CD14-positive monocyte (primary cell): Measurements from ENCODE around the gene CACNB4. TPM values are rescaled to one million over a fixed set of nuclear protein-coding genes. Genes with fewer than 3 reads are reported as not detected.

Experiments used
- DNase-seq, 3 donors: peaks; one replicate each; pipeline ENCODE4 v3.0.0-alpha.2; 2011 to 2022
- H2AFZ ChIP-seq: 2 replicates; pipeline ENCODE4 v1.6.0; 2012; ENCODE audit warnings: mild to moderate bottlenecking, low read depth, low read length, inconsistent platforms; ENCODE audit not compliant: insufficient read depth, poor library complexity, severe bottlenecking
- H3K27ac ChIP-seq, 2 donors: 1 replicate in 1 of 2; 2 replicates in 1 of 2; pipeline ENCODE4 v1.5.1; 2012 to 2013; ENCODE audit warnings: low read length in 2 of 2, control low read depth in 1 of 2, inconsistent platforms in 1 of 2, low read depth in 1 of 2, mild to moderate bottlenecking in 1 of 2
- H3K27me3 ChIP-seq, 2 donors: one replicate each; pipeline versions ENCODE4 v1.6.0 to v1.6.1; 2011 to 2013; ENCODE audit warnings: low read length in 2 of 2; ENCODE audit not compliant: control insufficient read depth in 2 of 2, insufficient read depth in 2 of 2
- H3K36me3 ChIP-seq, 2 donors: replicated peaks in 1 of 2; 1 replicate in 1 of 2; 2 replicates in 1 of 2; pipeline versions ENCODE4 v1.5.1 to v1.6.1; 2012 to 2013; ENCODE audit warnings: low read length in 2 of 2, control low read depth in 1 of 2, inconsistent platforms in 1 of 2, mild to moderate bottlenecking in 1 of 2; ENCODE audit not compliant: insufficient read depth in 2 of 2, control insufficient read depth in 1 of 2
- H3K4me1 ChIP-seq, 2 donors: 1 replicate in 1 of 2; 2 replicates in 1 of 2; pipeline versions ENCODE4 v1.5.1 to v1.6.1; 2012 to 2013; ENCODE audit warnings: low read length in 2 of 2, control low read depth in 1 of 2, inconsistent platforms in 1 of 2, mild to moderate bottlenecking in 1 of 2, moderate library complexity in 1 of 2; ENCODE audit not compliant: insufficient read depth in 2 of 2, control insufficient read depth in 1 of 2
- H3K4me2 ChIP-seq: replicated peaks from 2 replicates; pipeline ENCODE3; 2012; ENCODE audit warnings: low read length, moderate library complexity, mild to moderate bottlenecking; ENCODE audit not compliant: poor library complexity, severe bottlenecking; ENCODE audit errors: extremely low read depth
- H3K4me3 ChIP-seq, 3 experiments: fragments of 200-600 bp in 1 of 3; sonication (generic) in 1 of 3; replicated peaks in 1 of 3; 1 replicate in 2 of 3; 2 replicates in 1 of 3; pipeline ENCODE4 v1.5.1; 2011 to 2013; ENCODE audit warnings: low read length in 3 of 3, mild to moderate bottlenecking in 3 of 3, control low read depth in 2 of 3, low read depth in 2 of 3, inconsistent platforms in 1 of 3, moderate library complexity in 1 of 3
- H3K79me2 ChIP-seq: 2 replicates; pipeline ENCODE4 v1.6.0; 2012; ENCODE audit warnings: mild to moderate bottlenecking, control low read depth, inconsistent platforms, low read length, moderate library complexity; ENCODE audit not compliant: insufficient read depth
- H3K9ac ChIP-seq: 2 replicates; pipeline ENCODE4 v1.6.0; 2017; ENCODE audit warnings: low read length, mild to moderate bottlenecking; ENCODE audit not compliant: insufficient read depth, poor library complexity, severe bottlenecking
- H3K9me3 ChIP-seq, 2 donors: replicated peaks in 1 of 2; 1 replicate in 1 of 2; 2 replicates in 1 of 2; pipeline versions ENCODE4 v1.5.1 to v1.6.1; 2012 to 2013; ENCODE audit warnings: low read length in 2 of 2, control low read depth in 1 of 2; ENCODE audit not compliant: control insufficient read depth in 1 of 2, insufficient read depth in 1 of 2
- H4K20me1 ChIP-seq: 2 replicates; pipeline ENCODE4 v1.6.0; 2012; ENCODE audit warnings: mild to moderate bottlenecking, low read length, control low read depth, moderate library complexity; ENCODE audit not compliant: insufficient read depth
- H3K27ac Mint-ChIP-seq, 7 donors: one replicate each; pipeline ENCODE4 v1.8.0; 2020; ENCODE audit warnings: mild to moderate bottlenecking in 7 of 7, mixed read lengths in 7 of 7, moderate library complexity in 6 of 7, inconsistent platforms in 2 of 7
- H3K27me3 Mint-ChIP-seq, 3 donors: one replicate each; pipeline ENCODE4 v1.8.0; 2021 to 2022; ENCODE audit warnings: low read depth in 3 of 3, mild to moderate bottlenecking in 3 of 3, mixed read lengths in 3 of 3, moderate library complexity in 3 of 3, inconsistent platforms in 1 of 3
- H3K36me3 Mint-ChIP-seq, 2 donors: one replicate each; pipeline ENCODE4 v1.8.0; 2020; ENCODE audit warnings: mixed read lengths in 2 of 2, inconsistent platforms in 1 of 2, mild to moderate bottlenecking in 1 of 2
- H3K4me1 Mint-ChIP-seq: one replicate; pipeline ENCODE4 v1.8.0; 2020; ENCODE audit warnings: mild to moderate bottlenecking, mixed read lengths
- H3K4me3 Mint-ChIP-seq, 2 donors: one replicate each; pipeline ENCODE4 v1.8.0; 2020; ENCODE audit warnings: mild to moderate bottlenecking in 2 of 2, mixed read lengths in 2 of 2, moderate library complexity in 1 of 2
- H3K9me3 Mint-ChIP-seq, 7 donors: one replicate each; pipeline ENCODE4 v1.8.0; 2020 to 2022; ENCODE audit warnings: mixed read lengths in 7 of 7, mild to moderate bottlenecking in 6 of 7, moderate library complexity in 6 of 7, inconsistent platforms in 2 of 7
- WGBS: methylation state at CpG from one replicate; pipeline ENCODE4 v1.1.5; 2013; ENCODE audit warnings: missing lambda C conversion rate; ENCODE audit not compliant: insufficient coverage; 5-methylcytosine and 5-hydroxymethylcytosine counted together
- intact Hi-C, 2 donors: fragments of 100-400 bp; cut with micrococcal nuclease; formaldehyde crosslinking; loops; one replicate each; pipeline versions ENCODE4 v1.15.0 to v1.15.1; 2023
- polyA plus RNA-seq, 3 donors: library from polyadenylated mRNA; depleted of rRNA in 1 of 3; unstranded in 2 of 3; stranded (reverse) in 1 of 3; fragments of 300-500 nt in 2 of 3; fragments of >200 nt in 1 of 3; fragmentation: Illumina TruSeq in 2 of 3; gene quantifications; 1 replicate in 2 of 3; 2 replicates in 1 of 3; pipeline ENCODE4 v1.2.3, GENCODE V29; 2012 to 2021
- TF ChIP-seq, protein P1 (sequence below): fragments of 200-600 bp; IDR thresholded peaks from one replicate; pipeline ENCODE4 v1.8.0; 2022; ENCODE audit warnings: antibody characterized with exemption, mild to moderate bottlenecking

CACNB4 gene
- polyA plus RNA-seq, 3 donors: 0.44 to 1.9 (median 1.1) TPM

DNA sequence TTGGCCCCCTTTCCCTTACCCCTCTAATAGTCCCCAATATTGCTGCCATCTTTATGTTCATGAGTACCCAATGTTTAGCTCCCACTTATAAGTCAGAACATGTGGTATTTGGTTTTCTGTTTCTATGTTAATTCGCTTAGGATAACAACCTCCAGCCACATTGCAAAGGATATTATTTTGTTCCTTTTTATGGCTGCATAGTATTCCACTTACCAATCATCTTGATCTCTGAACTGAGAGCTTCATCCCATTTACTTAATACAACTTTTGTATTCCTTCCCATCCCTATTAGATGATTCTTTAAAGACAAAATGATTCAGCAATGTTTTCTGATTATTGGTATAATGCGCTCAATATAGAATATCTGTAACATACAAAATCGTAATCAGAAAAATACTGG is 307.3 kb downstream of the CACNB4 start:
- no peak overlapping the region for H2AFZ ChIP-seq
- peaks cover 29 to 36% of the 10 kb centered on the region in 2 donors for H3K36me3 Mint-ChIP-seq
- peaks cover 8 to 63% of the 10 kb centered on the region in 2 donors for H3K36me3 ChIP-seq
- no peaks in the 10 kb centered on the region for H3K27me3 ChIP-seq
- H4K20me1 ChIP-seq: no peaks in the 10 kb centered on the region
- no peaks in the 10 kb centered on the region for H3K4me1 ChIP-seq
- WGBS: no CpG with 5 or more reads among the region's 3 CpGs
- H3K27ac Mint-ChIP-seq: no peak overlapping the region
- no peak overlapping the region for H3K9ac ChIP-seq
- H3K9me3 Mint-ChIP-seq: peaks cover 0 to 3% (median 0%) of the 10 kb centered on the region in 7 donors
- H3K4me2 ChIP-seq: no peak overlapping the region
- H3K4me3 Mint-ChIP-seq: no peak overlapping the region
- no peaks in the 10 kb centered on the region for H3K79me2 ChIP-seq
- H3K4me1 Mint-ChIP-seq: no peaks in the 10 kb centered on the region
- H3K27ac ChIP-seq: no peak overlapping the region
- peaks cover 0 to 2% (median 0%) of the 10 kb centered on the region in 3 donors for H3K27me3 Mint-ChIP-seq
- TF ChIP-seq, protein P1, sequence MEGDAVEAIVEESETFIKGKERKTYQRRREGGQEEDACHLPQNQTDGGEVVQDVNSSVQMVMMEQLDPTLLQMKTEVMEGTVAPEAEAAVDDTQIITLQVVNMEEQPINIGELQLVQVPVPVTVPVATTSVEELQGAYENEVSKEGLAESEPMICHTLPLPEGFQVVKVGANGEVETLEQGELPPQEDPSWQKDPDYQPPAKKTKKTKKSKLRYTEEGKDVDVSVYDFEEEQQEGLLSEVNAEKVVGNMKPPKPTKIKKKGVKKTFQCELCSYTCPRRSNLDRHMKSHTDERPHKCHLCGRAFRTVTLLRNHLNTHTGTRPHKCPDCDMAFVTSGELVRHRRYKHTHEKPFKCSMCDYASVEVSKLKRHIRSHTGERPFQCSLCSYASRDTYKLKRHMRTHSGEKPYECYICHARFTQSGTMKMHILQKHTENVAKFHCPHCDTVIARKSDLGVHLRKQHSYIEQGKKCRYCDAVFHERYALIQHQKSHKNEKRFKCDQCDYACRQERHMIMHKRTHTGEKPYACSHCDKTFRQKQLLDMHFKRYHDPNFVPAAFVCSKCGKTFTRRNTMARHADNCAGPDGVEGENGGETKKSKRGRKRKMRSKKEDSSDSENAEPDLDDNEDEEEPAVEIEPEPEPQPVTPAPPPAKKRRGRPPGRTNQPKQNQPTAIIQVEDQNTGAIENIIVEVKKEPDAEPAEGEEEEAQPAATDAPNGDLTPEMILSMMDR: no peak
- no peaks in the 10 kb centered on the region for H3K9me3 ChIP-seq
- intact Hi-C loops: no loop called here
- DNase-seq: no peak
- no peak overlapping the region for H3K4me3 ChIP-seq

DNA sequence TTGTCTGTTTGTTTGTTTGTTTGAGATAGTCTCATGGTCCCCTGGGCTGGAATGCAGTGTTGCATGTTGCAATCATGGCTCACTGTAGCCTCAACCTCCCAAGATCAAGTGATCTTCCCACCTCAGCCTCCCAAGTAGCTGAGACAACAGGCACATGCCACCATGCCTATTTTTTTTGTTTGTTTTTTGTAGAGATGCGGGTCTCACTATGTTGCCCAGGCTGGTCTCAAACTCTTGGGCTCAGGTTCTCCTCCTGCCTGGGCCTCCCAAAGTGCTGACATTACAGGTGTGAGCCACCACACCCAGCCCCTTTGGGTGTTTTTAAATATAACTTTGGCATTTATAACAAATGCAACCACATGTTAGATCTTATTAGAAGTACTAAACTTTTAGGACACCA is 308.2 kb downstream of the CACNB4 start:
- intact Hi-C loops: no loop called here
- H4K20me1 ChIP-seq: no peaks in the 10 kb centered on the region
- H3K4me1 ChIP-seq: no peaks in the 10 kb centered on the region
- no peaks in the 10 kb centered on the region for H3K9me3 ChIP-seq
- H3K79me2 ChIP-seq: no peaks in the 10 kb centered on the region
- H3K9me3 Mint-ChIP-seq: peaks cover 0 to 3% (median 0%) of the 10 kb centered on the region in 7 donors
- no peaks in the 10 kb centered on the region for H3K4me1 Mint-ChIP-seq
- TF ChIP-seq, protein P1: no peak
- DNase-seq: no peak
- H3K27me3 ChIP-seq: no peaks in the 10 kb centered on the region
- H3K27me3 Mint-ChIP-seq: peaks cover 0 to 2% (median 0%) of the 10 kb centered on the region in 3 donors
- 100% methylated on average over 1 of the region's 1 CpG for WGBS
- H3K4me3 ChIP-seq: no peak overlapping the region
- peaks cover 12 to 63% of the 10 kb centered on the region in 2 donors for H3K36me3 ChIP-seq
- peaks cover 29 to 37% of the 10 kb centered on the region in 2 donors for H3K36me3 Mint-ChIP-seq
- no peak overlapping the region for H2AFZ ChIP-seq
- no peak overlapping the region for H3K4me3 Mint-ChIP-seq
- H3K27ac Mint-ChIP-seq: peak overlapping the region in 1 of 7 donors; percentile 34
- H3K4me2 ChIP-seq: no peak overlapping the region
- H3K27ac ChIP-seq: no peak overlapping the region
- H3K9ac ChIP-seq: no peak overlapping the region
